GM21723 (cell line): ENCODE data around the gene IMP4.

Experiments
- ATAC-seq: cut with Tn5 transposase; IDR thresholded peaks from one replicate; pipeline ENCODE4 v1.9.1; 2021; ENCODE audit warnings: mild to moderate bottlenecking, moderate library complexity; ENCODE audit not compliant: unreplicated experiment

The IMP4 gene

GRCh38 chr2:130393318-130393910 is 50.7 kb downstream of the IMP4 start:
- no peak for ATAC-seq
